CD4-positive, alpha-beta T cell treated with Interleukin-6 at 100 ng/mL for 8 hours (primary cell): ENCODE measurements around the gene ATP9A.
"Not testable (repeated sequence)": the region's sequence is repeated elsewhere in the genome, so short reads cannot be mapped to it uniquely, and the experiment has no call there.

ENCODE experiments used
- DNase-seq: peaks from one replicate; pipeline ENCODE4 v3.0.0-alpha.2; 2020; ENCODE audit warnings: mixed read lengths, low spot score

Gene ATP9A

DNA sequence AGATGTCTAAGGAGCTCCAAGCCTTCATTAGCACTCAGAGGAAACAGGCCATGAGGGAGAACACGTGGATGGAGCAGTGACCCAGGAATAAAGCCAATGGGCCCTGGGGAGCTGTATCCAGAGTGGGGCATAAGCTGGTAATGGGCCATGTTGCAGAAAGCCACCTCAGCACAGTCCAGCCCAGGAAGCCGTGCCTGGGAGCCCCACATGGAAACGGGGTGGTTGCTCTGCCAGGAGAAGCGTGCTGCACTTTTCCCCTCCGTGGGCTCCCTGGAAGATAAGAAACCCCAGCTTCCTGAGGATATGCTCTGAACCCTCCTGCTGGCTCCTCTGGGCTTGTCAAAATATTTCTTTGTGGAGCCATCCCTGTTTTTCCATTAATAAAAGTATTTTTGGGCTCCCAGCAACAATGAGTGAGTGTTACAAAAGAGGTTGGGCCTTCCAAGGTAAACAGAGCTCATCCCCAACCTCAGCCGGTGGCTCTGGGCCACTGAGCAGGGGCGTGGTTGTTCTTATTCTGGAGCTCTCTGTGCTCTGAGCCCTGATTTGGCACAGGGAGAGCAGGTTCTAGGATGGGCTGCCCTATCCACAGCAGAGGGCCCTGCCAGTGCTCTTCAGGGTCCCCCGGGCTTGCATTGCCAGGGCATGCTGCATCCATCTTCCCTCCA, 194.5 kb downstream of the ATP9A start:
- no peak for DNase-seq

DNA sequence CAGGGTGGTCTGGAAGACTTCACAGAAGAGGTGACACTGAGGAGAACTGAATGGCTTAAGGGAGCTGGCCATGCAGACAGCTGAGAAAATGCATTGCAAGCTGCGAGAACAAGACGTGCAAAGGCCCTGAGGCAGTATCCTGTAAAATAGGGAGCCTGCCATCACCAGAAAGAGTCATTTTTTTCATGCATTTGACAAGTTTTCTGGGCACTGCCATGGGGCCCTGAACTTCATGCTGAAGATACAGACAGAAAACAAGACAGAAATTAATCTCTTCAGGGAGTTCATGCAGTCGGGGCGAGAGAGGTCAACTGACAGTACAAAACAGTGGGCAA, 196.8 kb downstream of the ATP9A start:
- DNase-seq: no peak

DNA sequence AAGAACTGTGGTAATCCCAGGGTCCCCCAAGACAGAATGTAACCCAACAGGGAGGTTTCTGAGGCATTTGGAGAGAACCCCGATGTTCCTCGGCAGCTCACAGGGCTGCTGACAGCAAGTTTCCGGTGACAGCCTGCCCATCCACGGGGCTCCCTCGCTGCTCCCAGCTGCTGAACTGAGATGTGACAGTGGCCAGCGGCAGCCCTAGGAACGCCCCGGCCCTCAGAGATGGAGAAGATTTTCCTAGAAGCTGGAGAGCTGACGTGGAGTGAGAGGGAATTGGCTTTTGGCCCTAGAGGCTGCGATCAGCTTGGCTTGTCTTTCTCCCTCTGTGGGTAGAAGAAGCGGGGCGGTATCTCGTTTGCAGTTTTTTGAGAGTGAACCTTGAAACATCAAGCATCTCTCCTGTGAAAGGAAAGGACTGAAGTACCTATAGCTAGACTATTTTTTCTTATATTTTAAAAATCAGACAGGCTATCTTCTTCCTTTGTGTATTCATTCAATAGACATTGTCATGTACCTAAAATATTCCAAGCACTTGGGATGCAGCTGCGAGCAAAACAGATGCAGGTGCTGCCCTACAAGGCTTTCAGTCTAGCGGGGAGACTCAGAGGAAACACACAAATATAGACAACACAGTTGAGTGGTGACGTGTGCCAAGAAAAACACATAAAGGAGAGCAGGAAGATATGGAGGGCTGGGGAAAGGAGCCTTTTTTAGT, 197.3 kb downstream of the ATP9A start:
- DNase-seq: no peak

DNA sequence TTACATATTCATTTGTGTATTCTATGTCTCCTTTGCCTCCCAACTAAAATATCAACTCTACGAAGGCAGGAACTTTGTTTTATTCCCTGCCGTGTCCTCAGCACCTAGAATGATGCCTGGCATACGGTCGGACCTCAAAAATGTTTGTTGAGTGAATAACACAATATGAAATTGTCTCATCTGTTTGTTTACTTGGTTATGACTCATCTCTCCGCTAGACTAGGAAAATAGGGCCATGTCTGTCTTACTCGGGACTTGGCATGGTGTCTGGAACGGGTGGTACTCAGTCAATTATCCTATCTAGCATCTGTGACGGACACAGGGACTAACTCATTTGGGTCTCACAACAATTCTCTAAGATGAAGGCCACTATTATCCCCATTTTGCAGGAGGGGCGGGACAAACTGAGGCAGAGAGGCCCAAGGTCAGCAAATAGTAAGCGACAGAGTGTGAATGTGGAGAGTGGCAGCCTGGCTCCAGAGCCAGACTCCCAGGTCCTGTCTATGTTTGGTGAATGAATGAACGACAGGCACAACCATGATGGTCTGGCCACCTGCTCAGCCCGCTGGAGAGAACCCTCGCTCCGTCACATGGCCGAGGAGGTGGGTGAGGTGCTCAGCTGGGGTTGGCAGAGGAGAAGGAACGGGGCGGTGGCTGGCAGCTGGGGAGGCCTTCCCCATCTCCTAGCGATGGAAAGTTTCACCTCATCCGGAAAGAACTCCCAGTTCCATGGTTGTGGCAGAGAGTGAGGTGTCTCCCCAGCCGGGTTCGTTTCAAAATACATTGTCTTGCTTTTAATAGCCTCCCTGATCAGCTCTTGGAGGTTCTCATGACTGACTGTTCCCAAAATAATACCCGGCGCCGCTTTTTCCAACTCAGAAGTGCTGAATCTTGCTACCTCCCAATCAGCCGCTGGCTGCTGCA, 198.1 kb downstream of the ATP9A start:
- no peak for DNase-seq

DNA sequence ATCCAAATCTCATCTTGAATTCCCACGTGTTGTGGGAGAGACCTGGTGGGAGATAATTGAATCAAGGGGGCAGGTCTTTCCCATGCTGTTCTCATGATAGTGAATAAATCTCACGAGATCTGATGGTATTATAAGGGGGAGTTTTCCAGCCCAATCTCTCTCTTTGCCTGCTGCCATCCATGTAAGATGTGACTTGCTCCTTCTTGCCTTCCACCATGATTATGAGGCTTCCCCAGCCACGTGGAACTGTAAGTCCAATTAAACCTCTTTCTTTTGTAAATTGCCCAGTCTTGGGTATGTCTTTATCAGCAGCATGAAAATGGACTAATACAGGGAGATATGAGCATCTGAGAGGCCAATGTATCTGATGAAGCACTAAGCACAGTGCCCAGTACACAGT, 199.7 kb downstream of the ATP9A start:
- DNase-seq: not testable (repeated sequence)

DNA sequence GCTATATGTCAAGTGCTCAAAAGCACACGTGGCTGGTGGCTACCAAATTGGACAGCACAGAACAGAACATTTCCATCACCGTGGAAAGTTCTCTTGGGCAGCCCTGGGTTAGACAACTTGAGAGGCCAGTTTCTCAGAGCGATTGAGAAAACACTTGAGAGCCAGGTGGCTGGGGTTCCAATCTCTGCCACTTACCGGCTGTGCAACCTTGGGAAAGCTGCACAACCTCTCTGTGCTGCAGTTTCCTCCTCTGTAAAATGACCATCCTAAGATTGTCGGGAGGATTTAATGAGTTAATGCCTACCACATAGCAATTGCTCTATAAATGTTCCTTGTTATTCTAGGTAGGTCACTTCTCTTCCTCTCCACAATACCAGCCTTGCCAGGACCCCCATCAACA, 200.6 kb downstream of the ATP9A start:
- no peak for DNase-seq

DNA sequence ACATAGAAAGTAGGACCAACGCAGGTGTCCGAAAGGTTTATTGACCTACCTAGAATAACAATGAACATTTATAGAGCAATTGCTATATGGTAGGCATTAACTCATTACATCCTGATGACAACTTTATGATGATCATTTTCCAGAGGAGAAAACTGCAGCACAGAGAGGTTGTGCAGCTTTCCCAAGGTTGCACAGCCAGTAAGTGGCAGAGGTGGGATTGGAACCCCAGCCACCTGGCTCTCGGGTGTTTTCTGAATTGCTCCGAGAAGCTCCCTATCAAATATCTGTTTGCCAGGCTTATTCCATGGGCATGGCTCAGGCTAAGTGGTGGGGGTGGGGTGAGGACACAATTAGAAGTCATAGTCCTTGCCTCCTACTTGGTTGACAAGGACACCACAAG, 201.6 kb downstream of the ATP9A start:
- DNase-seq: no peak

DNA sequence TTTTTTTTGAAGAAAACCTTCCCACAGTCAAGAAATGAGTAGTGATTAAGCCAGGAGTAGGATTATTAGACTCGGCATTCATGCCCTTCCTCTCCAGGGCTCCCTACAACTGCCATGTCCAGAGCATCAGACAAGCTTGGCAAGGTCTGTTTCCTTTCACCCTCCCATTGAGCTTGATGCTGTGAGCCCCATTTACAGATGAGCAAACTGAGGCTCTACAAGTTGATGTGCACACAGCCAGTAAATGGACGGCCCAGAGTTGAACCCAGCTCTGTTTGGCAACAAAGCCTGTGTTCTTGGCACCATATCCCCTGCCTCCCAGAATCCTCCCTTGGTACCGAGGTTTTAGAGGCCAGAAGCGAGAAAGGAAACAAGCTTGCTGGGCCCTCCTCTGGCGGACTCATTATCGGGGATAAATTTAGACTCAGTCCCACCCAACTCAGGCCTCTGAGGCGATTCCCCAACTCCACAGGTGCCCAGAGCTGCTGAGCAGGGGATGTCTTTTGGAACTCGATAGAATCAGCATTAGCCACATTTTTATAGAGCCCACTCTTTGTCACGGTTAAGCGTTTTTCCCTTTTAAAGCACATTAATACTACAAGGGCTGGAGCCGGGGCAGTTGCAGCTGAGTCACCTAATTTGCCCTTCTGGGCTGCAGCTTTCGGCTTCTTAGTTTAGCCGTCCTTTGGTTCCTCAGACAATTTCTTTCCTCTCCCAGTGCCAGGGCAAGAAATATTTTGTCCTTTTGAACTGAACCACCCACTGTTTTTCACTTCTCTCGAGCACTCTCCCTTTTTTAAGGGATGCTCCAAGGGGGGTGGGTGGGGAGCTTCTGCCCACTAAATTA, 202.7 kb downstream of the ATP9A start:
- DNase-seq: no peak

DNA sequence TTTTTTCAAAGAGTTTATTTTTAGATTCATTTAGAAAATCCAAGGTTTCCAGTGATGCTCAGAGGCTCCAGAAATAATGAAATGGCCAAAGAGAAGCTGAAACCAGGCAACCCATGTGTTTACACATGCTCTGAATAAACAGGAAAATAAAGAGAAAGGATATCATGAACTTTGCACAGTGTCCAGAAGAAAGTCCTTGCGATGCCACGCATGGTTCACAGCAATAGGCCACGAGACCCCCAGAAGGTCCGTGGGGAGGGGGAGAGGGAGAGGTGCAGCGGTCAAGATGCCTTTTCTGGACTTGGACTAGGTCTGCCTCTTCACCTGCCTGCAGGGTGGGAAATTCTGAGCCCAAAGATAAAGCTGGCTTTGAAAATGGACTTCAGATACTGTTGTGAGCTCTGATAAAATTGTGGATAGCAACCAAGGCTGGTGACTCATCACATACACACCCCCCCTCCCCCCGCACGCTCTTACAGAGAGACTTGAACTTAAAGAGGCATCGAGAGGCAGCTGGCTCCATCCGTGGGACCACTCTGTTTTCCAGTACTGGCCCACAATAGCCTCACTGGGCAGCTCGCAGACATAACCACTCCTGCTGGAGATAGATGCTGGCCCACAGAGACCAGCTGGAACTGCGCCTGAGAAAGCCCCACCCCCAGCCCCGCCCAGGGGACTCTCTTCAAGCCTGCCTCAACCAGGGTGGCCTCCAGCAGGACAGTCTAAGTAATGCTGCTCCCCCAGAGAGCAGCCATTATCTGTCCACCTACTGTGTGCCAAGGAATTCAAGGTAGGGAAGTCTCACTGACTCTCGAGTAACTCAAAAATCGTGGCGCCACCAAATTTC, 204.5 kb downstream of the ATP9A start:
- no peak for DNase-seq

DNA sequence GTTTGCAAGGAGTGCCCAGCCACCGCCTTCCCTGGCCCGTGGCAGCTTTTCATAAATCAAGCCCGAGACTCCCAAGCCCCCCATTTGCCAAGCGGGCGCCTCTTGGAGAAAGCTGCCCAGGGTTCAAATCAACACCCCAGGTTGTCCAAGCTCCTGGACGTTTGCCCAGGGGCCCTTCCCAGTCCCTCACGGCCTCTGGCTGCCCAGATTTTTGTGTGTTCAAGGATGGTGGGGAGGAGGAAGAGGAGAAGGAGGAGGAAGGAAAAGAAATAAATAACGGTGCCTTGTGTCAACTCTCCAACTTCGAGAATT, 205.1 kb downstream of the ATP9A start:
- DNase-seq: no peak

DNA sequence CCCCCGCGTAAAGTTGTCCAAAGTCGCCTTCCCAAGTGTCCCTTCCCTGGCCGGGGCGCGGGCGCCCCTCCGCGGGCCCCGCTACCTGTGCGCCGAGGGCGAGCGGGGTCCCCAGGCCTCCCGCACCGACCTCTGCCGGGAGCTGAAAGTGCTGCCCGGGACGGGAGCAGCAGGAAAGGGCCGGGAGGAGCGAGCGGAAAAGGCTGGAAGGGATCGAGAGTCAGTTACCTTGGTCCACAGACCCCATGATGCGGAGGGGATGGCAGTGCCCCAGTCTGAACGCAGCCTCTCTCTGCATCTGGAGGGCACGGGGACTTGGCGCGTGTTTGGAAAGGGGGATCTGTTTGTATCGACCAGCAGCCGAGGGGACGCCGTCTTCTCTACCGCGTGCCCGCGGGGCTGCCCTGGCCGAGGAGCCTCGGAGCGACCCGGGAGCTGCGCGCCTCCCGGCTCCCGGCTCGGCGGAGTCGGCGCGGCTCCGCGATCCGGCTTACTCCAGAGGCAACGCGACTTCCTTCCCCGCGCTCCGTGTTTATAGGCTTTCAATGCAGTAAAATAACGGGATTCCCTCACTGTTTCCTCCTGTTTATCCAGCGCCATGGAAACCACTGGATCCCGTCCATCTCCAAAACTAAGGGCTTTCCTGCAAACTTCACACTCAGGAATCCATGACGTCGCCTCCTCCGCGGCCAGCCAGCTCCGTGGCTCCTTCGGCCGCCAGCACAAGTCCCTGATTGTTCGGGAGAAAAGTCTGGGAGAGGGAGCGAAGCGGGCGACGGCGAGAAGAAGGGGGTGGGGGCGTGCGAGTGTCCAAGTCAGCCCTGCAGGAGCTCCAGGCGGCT, 205.6 kb downstream of the ATP9A start:
- DNase-seq: no peak

DNA sequence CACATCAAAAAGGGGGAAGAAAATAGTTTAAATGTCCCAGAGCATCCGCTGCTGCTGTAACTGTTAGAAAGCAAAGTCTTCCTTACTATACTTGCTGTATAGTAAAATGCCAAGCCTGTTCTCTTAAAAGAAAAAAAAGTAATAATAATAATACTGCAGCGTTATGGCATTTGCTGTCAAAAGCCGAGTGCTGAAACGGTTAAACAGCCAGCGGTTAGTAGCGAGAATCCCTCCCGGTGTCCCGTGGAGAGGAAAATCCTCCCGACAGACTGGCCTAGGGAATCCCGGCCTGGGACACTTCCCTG, 206.2 kb downstream of the ATP9A start:
- DNase-seq: no peak

DNA sequence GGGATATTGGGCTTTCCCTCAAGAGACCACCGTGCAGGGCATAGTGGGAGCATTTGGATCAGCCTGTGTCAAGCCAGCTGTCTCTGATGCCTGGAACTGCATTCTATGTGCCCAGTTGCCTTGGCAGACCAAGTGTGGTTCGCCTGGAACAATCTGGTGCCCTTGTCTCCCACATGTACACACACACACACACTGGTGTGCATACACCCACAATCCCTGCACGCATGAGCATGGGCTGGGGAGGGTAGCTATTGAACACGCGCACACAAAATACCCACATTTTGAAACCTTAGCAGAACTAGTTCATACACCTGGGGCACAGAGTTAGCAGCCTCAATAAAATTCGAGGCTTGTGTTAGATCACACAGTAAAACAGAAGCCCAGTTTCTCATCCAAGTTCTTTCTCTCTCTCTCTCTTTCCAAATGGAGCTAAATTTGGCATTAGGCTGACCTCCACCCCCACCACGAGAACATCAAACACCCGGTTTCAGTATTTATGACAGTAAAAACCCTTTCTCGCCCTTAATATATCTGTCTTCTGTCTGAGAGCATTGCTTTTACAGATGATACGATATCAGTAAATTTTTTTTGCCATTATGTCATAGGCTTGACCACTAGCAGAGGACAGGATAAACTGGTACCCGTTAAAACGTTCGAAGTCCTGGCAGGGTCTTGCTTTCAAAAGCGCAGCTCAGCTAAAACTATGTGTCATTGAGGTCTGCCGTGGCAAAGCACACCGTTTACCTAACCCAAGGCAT, 207.5 kb downstream of the ATP9A start:
- no peak for DNase-seq

DNA sequence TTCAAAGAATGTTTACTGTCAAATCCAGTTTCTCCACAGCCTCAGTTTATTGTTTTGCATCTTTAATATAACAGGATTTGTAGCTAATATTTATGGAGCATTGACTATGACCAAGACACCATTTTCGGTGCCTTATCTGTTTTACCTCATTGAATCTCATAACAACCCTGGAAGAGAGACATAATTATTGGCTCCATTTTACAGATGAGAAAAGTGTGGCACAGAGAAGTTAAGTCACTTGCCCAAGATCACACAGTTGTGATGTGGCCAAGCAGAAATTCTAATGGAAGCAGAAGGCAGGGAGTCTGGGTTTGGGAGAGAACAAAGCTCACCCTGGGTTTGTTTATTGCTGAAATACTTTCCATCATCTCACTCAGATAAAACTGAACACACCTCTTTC, 208.1 kb downstream of the ATP9A start:
- DNase-seq: no peak

DNA sequence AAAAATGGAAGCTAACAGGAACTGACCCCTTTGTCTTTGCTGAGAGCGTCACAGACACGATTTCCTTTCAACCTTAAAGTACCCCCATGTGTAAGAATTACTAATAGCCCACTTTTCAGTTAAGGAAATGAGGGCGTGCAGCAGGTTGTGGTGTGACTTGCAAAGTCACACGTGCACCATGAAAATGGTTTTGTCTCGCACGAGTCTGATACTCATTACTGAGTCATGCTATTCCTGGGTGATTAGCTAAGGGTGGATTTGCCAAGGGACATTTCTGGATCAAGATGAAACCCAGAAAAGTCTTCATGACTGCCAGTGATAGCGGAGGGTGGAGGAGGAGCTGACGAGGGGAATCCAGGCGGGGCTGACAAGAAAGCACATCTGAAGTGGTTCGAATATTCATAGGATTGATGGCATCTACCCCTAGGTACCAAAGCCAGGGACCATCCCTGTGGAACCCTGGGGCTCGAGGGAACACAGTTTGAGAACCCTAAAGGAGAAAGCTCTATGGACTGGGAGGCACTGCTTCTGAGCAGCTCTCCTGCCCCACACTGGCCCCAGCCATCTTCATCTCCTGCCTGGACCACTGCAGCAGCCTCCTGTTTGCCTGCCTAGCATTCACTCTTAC, 213.5 kb downstream of the ATP9A start:
- no peak for DNase-seq

DNA sequence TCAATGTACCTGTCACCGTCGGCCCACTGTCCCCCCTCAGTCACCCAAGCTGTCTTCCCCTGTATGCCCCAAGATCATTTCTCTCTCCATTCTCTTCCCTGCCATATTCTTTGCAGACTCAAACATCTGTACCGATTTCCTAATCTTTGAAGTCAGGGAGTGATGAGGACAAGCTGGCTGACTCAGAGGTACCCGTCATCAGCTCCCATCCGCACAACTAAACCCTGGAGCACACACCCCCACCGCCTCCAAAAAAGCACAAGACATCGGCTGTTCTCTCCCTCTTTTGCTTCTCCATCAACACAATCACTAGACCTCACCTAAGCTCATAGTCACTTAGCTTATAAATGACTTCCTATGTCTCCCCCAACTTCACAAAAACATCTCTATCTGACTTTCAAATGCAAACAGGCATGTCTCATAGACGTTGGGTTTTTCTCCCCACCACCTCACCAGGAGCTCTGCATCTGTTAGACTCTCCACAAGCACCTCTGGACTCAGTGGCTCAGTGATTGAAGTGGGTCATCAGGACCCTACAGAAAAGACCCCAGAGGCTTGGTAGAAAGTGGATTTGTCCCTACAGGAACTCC, 214.2 kb downstream of the ATP9A start:
- no peak for DNase-seq

DNA sequence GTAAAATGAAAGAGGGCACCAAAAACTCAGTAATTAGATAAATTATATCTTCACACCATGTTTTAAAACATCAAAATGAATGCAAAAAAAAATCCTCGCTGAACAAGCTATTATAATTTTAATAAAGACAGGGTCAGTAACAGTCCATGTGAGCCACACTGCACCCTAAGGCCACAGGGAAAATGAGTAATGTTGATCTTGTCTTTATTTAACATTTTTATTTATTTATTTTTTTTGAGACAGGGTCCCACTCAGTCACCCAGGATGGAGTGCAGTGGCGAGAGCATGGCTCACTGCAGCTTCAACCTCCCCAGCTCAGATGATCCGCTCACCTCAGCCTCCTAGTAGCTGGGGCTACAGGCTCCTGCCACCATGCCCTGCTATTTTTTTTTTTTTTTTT, 217.0 kb downstream of the ATP9A start:
- DNase-seq: no peak

DNA sequence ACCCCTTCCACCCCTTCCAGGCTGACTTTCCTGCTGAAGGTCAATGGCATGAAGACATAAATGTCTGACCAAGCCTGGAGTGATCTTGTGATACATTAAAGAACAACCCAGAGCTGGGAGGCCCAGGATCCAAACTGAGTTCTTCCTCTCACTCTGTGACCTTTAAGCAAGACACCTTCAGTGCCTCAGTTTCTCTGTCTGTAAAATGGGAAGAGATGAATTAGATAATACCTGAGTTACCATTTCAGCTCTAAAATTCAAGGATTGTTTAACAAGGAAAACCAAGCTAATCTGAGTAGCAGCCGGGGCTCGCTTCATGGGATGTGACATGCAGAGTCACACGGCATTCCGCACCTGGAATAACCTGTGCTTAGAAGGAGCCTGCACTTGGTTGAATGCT, 218.7 kb downstream of the ATP9A start:
- no peak for DNase-seq

DNA sequence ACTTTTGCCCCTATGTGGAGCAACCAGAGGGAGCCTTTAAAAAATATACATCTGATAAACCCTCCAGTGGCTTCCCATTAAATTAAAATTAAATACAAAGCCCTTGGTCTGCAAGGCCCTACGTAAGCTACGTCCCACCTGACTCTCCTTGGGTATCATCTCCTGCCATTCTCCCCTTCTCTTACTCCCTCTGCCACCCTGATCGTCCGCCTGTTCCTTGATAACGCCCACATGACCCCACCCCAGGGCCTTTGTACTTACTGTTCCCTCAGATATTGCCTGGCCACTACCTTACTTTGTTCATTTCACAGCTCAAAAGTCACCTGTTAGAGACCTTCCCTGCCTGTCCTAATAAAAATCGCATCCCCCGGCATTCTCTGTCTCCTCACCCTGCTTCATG, 220.2 kb downstream of the ATP9A start:
- DNase-seq: no peak
